Activated T-helper 1 cell treated with Interleukin-2 at 50 U/mL for 16 hours (primary cell): ENCODE measurements around the gene NRROS.

Experiments used
- DNase-seq: peaks from one replicate; pipeline ENCODE4 v3.0.0-alpha.2; 2020; ENCODE audit warnings: low read depth

Gene NRROS

GRCh38 chr3:196650740-196651311 is 11.3 kb downstream of the NRROS start:
- DNase-seq = no peak

GRCh38 chr3:196651819-196652218 is 12.3 kb downstream of the NRROS start:
- DNase-seq = no peak

- no peak for DNase-seq
Measured at GRCh38 chr3:196652961-196653795, 13.7 kb downstream of the NRROS start.

GRCh38 chr3:196654006-196654734 is 14.7 kb downstream of the NRROS start:
- no peak for DNase-seq

GRCh38 chr3:196654735-196655090 is 15.2 kb downstream of the NRROS start:
- DNase-seq = no peak

GRCh38 chr3:196655496-196655895 is 16.0 kb downstream of the NRROS start:
- DNase-seq = no peak

GRCh38 chr3:196656213-196656612 is 16.7 kb downstream of the NRROS start:
- no peak for DNase-seq

- DNase-seq = no peak
Measured at GRCh38 chr3:196659901-196660351, 20.4 kb downstream of the NRROS start.

- no peak for DNase-seq
Measured at GRCh38 chr3:196660381-196661166, 21.1 kb downstream of the NRROS start.

GRCh38 chr3:196661400-196661799 is 21.9 kb downstream of the NRROS start:
- no peak for DNase-seq

- DNase-seq = no peak
Measured at GRCh38 chr3:196662033-196662432, 22.5 kb downstream of the NRROS start.

GRCh38 chr3:196662711-196663571 is 23.4 kb downstream of the NRROS start:
- DNase-seq = no peak

GRCh38 chr3:196666001-196666867 is 26.7 kb downstream of the NRROS start:
- no peak for DNase-seq

GRCh38 chr3:196667056-196667825 is 27.7 kb downstream of the NRROS start:
- DNase-seq = no peak

- DNase-seq = no peak
Measured at GRCh38 chr3:196670339-196670738, 30.8 kb downstream of the NRROS start.

- DNase-seq = no peak
Measured at GRCh38 chr3:196673632-196674031, 34.1 kb downstream of the NRROS start.

- no peak for DNase-seq
Measured at GRCh38 chr3:196677353-196677752, 37.9 kb downstream of the NRROS start.

GRCh38 chr3:196677931-196678330 is 38.4 kb downstream of the NRROS start:
- no peak for DNase-seq
